ENCODE results near the gene UBA3.

DNA sequence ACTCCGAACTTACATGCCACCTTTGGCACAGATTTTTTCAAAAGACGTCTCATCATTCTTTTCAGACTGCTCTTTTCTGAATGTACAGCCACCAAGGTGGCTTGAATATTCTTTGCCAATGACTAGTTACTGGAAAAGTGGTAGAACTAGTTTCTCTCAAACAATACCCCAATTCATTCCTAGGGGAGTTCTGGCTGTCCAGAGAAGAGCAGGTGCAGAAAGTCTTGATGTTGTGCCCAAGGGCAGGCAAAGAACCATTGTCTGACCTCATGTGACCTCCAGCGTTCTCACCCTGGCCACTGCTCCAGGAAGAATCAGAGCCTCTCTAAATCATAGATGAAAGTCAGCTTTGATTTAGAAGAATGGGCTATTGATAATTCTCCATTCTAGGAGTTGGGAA lies 36.7 kb upstream of the UBA3 start:
- TF ChIP-seq CTCF (IDR thresholded peaks at IDR 0.05) = no peak
- no peak for TF ChIP-seq POLR2AphosphoS5 (IDR thresholded peaks at IDR 0.05)

All from suprapubic skin (tissue), 3 donors.